Mammary epithelial cell (primary cell): ENCODE results near the gene PFKFB3.

Experiments
- EZH2 ChIP-seq: IDR thresholded peaks from 2 replicates; pipeline ENCODE4 v1.6.1; 2012; ENCODE audit warnings: low read length, inconsistent platforms, borderline replicate concordance
- TF ChIP-seq, protein P1 (sequence below), 2 donors: IDR thresholded peaks in 1 of 2; conservative IDR thresholded peaks in 1 of 2; 2 replicates each; pipeline ENCODE4 v1.5.1; 2011 to 2012; ENCODE audit warnings: inconsistent platforms in 2 of 2, low read length in 2 of 2, mild to moderate bottlenecking in 2 of 2, control low read depth in 1 of 2, low read depth in 1 of 2; ENCODE audit not compliant: insufficient read depth in 1 of 2; ENCODE audit errors: extremely low read depth in 1 of 2

DNA sequence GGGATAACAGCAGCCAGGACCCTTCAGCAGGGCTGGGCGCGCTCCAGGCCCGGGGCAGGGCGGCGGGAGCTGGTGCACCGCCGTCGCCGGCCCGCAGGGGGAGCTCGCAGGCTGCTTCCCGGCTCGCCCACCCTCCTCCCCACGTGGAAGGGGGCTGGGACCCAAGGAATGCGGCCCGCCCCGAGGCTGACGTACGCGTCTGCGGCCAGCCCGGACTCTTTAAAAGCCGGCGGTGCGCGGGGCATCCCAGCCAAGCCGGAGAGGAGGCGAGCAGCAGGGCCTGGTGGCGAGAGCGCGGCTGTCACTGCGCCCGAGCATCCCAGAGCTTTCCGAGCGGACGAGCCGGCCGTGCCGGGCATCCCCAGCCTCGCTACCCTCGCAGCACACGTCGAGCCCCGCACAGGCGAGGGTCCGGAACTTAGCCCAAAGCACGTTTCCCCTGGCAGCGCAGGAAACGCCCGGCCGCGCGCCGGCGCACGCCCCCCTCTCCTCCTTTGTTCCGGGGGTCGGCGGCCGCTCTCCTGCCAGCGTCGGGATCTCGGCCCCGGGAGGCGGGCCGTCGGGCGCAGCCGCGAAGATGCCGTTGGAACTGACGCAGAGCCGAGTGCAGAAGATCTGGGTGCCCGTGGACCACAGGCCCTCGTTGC, at the start of gene PFKFB3:
- TF ChIP-seq, protein P1, sequence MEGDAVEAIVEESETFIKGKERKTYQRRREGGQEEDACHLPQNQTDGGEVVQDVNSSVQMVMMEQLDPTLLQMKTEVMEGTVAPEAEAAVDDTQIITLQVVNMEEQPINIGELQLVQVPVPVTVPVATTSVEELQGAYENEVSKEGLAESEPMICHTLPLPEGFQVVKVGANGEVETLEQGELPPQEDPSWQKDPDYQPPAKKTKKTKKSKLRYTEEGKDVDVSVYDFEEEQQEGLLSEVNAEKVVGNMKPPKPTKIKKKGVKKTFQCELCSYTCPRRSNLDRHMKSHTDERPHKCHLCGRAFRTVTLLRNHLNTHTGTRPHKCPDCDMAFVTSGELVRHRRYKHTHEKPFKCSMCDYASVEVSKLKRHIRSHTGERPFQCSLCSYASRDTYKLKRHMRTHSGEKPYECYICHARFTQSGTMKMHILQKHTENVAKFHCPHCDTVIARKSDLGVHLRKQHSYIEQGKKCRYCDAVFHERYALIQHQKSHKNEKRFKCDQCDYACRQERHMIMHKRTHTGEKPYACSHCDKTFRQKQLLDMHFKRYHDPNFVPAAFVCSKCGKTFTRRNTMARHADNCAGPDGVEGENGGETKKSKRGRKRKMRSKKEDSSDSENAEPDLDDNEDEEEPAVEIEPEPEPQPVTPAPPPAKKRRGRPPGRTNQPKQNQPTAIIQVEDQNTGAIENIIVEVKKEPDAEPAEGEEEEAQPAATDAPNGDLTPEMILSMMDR (conservative IDR thresholded peaks at IDR 0.05 in 1 of 2, IDR thresholded peaks at IDR 0.05 in 1 of 2; ENCODE audit: extremely low read depth in 1 of 2, insufficient read depth in 1 of 2, low read depth in 1 of 2, low read length in 2 of 2), result peak; percentile 69 to 92
- TF ChIP-seq EZH2, result no peak
